ENCODE data around the gene LRRC71. TPM values are rescaled to one million over a fixed set of nuclear protein-coding genes. Genes with fewer than 3 reads are reported as not detected.

The LRRC71 gene
- total RNA-seq, 1 donor from 2014 or later: not detected

DNA sequence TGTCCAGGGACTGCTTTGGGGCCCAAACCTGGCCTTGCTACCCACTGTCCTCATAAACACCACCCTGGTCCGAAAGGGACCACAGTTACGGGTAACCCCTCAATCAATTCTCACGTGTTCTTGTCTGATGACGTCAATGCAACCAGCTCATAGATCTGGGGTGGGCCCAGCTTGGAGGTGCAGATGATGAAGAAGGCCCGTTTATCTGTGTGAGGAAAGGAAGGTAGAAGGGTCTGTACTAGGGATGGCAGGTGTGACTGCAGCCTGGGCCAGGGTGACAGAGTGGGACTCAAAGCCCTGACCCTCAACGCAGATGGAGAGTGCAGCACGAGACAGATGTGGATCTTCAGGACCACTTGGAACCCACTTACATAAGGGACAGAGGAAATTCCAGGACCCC is 22.1 kb downstream of the LRRC71 start:
- Mint-ChIP-seq H3K9me3 (no peaks in the 10 kb centered on the region), H3K4me3 (no peak overlapping the region), H3K27me3 (ENCODE audit: low read depth) (no peaks in the 10 kb centered on the region), H3K27ac (ENCODE audit: unreplicated experiment) (peak overlapping the region; percentile 50), H3K4me1 (no peaks in the 10 kb centered on the region), H3K36me3 (ENCODE audit: low read depth) (peaks cover 28% of the 10 kb centered on the region)
- no peak for DNase-seq (ENCODE audit: low read depth, low spot score)
- TF ChIP-seq, protein P1, sequence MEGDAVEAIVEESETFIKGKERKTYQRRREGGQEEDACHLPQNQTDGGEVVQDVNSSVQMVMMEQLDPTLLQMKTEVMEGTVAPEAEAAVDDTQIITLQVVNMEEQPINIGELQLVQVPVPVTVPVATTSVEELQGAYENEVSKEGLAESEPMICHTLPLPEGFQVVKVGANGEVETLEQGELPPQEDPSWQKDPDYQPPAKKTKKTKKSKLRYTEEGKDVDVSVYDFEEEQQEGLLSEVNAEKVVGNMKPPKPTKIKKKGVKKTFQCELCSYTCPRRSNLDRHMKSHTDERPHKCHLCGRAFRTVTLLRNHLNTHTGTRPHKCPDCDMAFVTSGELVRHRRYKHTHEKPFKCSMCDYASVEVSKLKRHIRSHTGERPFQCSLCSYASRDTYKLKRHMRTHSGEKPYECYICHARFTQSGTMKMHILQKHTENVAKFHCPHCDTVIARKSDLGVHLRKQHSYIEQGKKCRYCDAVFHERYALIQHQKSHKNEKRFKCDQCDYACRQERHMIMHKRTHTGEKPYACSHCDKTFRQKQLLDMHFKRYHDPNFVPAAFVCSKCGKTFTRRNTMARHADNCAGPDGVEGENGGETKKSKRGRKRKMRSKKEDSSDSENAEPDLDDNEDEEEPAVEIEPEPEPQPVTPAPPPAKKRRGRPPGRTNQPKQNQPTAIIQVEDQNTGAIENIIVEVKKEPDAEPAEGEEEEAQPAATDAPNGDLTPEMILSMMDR (conservative IDR thresholded peaks at IDR 0.05): no peak

DNA sequence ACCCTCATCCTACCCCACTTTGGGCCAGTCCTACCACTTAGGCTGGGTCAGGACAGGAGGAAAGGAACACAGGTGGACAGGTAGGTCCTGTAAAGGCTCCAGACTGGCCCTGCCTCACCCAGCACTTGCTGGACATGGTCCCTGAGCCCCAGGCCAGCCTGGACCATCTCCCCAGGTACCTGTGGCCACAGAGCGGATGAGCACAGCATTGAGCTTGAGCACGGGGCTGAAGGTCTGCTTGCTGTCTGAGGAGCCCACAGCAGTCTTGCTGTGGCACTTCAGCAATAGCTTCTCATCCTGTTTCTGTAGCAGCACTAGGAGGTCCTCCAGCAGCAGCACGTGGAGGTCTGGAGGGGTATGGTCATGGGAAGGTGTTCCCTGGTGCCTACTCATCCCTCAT is 23.3 kb downstream of the LRRC71 start:
- Mint-ChIP-seq H3K27me3 (ENCODE audit: low read depth) (no peaks in the 10 kb centered on the region), H3K4me1 (no peaks in the 10 kb centered on the region), H3K4me3 (no peak overlapping the region), H3K27ac (ENCODE audit: unreplicated experiment) (no peak overlapping the region), H3K9me3 (no peaks in the 10 kb centered on the region), H3K36me3 (ENCODE audit: low read depth) (peaks cover 32% of the 10 kb centered on the region)
- DNase-seq (ENCODE audit: low read depth, low spot score): no peak
- TF ChIP-seq, protein P1 (conservative IDR thresholded peaks at IDR 0.05): no peak

DNA sequence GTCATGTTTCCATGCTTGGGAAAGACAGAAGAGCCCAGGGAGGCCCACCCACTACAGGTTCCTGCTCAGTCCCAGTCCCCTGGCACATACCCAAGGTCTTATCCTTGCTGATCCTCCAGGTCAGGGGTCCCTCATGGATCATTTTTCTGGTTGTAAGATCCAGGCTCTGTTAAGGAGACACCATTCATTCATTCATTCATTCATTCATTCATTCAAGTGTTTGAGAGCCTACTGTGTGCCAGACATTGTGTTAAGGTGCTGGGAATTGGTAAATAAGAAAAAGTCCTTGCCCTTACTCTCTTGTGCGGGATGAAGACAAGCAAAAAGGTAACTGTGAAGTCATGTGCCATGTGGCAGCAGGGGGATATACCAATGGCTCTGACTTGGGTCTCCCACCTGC is 23.8 kb downstream of the LRRC71 start:
- H3K27me3 Mint-ChIP-seq (ENCODE audit: low read depth): no peaks in the 10 kb centered on the region
- TF ChIP-seq, protein P1 (conservative IDR thresholded peaks at IDR 0.05): no peak
- no peak for DNase-seq (ENCODE audit: low read depth, low spot score)
- no peaks in the 10 kb centered on the region for H3K9me3 Mint-ChIP-seq
- no peaks in the 10 kb centered on the region for H3K4me1 Mint-ChIP-seq
- H3K27ac Mint-ChIP-seq (ENCODE audit: unreplicated experiment): no peak overlapping the region
- H3K36me3 Mint-ChIP-seq (ENCODE audit: low read depth): peaks cover 31% of the 10 kb centered on the region
- H3K4me3 Mint-ChIP-seq: no peak overlapping the region

DNA sequence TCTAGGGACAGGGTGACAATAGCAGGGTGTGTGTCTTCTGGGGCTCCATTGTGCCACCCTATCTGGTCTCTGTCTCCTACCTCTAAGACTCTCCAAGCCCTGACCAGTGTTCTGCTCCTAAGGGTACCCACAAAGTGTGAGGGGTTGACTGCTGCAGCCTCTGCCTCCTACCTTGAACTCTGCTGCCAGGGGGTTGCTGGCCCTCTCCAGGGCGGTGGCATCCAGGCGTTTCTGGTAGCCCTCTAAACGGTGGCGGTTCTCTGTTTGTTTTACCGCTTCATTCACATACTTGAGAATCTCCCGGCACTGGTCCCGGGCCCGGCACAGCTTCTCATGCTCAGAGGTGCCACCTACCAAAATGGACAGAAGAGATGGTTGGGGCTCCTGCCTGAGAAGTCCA is 24.4 kb downstream of the LRRC71 start:
- no peaks in the 10 kb centered on the region for H3K27me3 Mint-ChIP-seq (ENCODE audit: low read depth)
- no peak for DNase-seq (ENCODE audit: low read depth, low spot score)
- no peaks in the 10 kb centered on the region for H3K9me3 Mint-ChIP-seq
- H3K27ac Mint-ChIP-seq (ENCODE audit: unreplicated experiment): no peak overlapping the region
- no peaks in the 10 kb centered on the region for H3K4me1 Mint-ChIP-seq
- TF ChIP-seq, protein P1 (conservative IDR thresholded peaks at IDR 0.05): no peak
- H3K4me3 Mint-ChIP-seq: no peak overlapping the region
- peaks cover 36% of the 10 kb centered on the region for H3K36me3 Mint-ChIP-seq (ENCODE audit: low read depth)

DNA sequence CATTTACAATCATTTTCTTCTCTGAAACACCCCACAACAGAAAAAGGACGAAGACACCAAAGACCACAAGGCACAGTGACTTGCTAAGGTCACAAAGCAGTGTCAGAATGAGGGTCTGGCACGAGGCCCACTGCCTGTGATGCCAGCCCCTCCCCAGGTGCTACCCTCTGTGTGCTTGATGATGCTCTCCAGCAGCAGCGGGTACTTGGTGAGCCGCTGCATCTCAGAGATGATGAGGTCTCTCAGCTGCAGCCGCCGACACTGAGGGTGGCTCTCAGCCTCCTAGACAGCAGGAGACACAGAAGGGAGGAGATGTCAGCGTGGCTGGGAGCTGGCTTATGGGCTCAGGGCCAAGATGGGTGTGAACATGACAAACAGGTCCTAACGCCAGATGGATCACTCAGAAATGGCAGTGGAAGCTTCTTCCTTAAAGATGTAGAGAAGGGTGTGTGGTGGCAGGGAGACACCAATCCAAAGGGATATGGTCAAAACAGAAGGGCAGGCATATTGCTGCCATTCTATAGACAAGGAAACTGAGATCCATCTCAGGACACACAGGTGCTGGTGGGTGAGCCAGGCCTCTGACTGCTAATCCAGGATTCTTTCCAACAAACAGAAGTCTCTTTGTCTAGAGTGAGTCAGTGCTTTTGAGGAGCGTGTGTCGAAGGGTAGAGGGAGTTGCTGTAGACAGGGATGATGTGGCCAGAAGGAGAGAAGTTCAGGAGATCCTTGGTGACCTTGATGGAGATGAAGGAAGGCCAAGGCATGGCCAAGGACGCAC is 25.6 kb downstream of the LRRC71 start:
- TF ChIP-seq, protein P1 (conservative IDR thresholded peaks at IDR 0.05): no peak
- Mint-ChIP-seq H3K36me3 (ENCODE audit: low read depth) (peaks cover 39% of the 10 kb centered on the region), H3K27me3 (ENCODE audit: low read depth) (no peaks in the 10 kb centered on the region), H3K9me3 (no peaks in the 10 kb centered on the region), H3K4me3 (no peak overlapping the region), H3K27ac (ENCODE audit: unreplicated experiment) (no peak overlapping the region), H3K4me1 (no peaks in the 10 kb centered on the region)
- DNase-seq (ENCODE audit: low read depth, low spot score): no peak

Data from neural crest cell (in vitro differentiated cells).